GM18951 (cell line): ENCODE results near the gene CHIC2.

Source experiments
- POLR2A ChIP-seq: IDR thresholded peaks from 4 replicates; pipeline ENCODE4 v1.6.1; 2011; ENCODE audit warnings: mild to moderate bottlenecking; ENCODE audit not compliant: insufficient read length, insufficient read depth; ENCODE audit errors: extremely low read depth
- in situ Hi-C: fragments of 300-500 bp; cut with MboI; formaldehyde crosslinking; loops from one replicate; pipeline ENCODE4 v1.12.0; 2022; ENCODE audit warnings: low sequenced_read_pairs, mixed read lengths, inconsistent platforms; ENCODE audit not compliant: unreplicated experiment

CHIC2 gene

DNA sequence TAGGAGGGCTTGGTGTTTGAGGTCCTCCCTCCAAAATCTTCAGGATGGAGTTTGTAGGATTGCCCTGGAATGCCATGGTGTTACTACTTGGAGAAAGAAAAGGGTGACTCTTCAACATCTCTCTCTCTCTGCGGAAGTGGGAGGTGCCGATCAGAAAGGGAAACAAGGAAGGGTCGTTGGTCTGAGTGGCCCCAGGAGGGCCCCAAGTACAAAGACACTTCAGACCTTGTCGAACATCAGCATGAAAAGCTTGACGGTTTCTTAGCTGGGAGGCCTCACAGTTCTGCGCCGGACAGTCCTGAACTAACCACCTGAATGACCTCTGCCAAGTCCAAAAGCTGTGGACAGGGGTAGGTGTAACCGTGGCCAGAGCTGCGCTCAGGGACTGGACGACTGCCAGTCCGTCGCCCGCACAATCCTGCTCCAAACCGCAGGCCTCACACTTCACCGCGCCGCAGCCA is 34.9 kb upstream of the CHIC2 start:
- in situ Hi-C loops: no loop called here
- TF ChIP-seq POLR2A: no peak

- TF ChIP-seq POLR2A: no peak
- in situ Hi-C loops: no loop called here
Measured at GRCh38 chr4:54098375-54098774, 34.0 kb upstream of the CHIC2 start.

DNA sequence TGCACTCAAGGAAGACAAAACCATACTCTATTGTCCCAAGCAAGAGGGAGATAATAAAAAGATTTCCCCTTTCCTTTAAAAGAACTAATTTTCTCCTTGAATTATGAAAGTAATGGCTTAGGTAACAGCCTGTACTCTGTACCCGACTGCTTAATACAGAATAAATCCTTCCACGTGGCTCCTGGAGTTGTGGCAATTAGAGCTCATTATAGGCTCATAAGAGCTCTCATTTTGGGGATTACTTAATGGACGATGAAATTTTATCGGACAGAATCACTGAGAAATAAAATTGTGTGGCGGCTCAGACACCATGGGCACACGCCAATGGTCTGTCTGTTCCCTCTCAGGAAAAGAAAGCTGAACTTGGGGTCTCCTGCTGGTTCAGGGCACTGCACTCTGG is 32.7 kb upstream of the CHIC2 start:
- in situ Hi-C loops: no loop called here

GRCh38 chr4:54096295-54096962 is 32.0 kb upstream of the CHIC2 start:
- no peak for TF ChIP-seq POLR2A
- in situ Hi-C loops: no loop called here

More for the DNA sequence above, 32.7 kb upstream of the CHIC2 start:
- no peak for TF ChIP-seq POLR2A

DNA sequence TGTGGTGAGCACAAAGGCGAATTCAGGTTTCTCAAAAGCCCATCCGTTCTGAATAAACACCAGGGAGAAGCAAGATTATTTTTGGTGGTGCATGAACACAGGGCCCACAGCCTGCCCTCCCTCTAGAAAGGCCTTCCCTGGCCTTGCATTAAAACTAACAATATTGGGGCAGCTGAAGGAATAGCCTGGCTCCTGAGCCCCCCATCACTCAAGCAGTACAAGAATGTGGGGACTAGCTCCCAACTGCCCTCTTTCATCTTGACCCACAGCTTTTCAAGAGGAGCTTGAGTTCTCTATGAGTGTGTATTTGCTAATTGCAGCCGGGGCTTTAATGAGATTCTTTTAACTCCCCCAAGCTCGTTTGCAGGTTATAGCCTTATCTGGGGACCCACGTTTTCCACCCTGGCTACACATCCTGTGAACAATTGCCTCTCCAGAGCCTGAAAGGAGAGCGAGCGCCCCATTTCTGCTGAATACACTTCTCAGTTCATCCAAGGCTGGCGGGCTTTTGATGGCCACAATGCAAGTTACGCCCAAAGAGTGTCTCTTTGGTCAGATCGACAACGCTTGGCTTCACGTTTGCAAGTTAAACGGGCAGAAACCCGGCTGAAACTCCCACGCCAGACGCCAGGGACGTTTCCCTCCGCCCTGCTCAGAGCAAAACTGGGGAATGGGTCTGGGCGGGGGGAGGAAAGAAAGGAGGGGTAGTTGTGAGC is 30.9 kb upstream of the CHIC2 start:
- in situ Hi-C loops: no loop called here
- TF ChIP-seq POLR2A: no peak

- no peak for TF ChIP-seq POLR2A
- in situ Hi-C loops: no loop called here
Measured at GRCh38 chr4:54094451-54094850, 30.0 kb upstream of the CHIC2 start.

DNA sequence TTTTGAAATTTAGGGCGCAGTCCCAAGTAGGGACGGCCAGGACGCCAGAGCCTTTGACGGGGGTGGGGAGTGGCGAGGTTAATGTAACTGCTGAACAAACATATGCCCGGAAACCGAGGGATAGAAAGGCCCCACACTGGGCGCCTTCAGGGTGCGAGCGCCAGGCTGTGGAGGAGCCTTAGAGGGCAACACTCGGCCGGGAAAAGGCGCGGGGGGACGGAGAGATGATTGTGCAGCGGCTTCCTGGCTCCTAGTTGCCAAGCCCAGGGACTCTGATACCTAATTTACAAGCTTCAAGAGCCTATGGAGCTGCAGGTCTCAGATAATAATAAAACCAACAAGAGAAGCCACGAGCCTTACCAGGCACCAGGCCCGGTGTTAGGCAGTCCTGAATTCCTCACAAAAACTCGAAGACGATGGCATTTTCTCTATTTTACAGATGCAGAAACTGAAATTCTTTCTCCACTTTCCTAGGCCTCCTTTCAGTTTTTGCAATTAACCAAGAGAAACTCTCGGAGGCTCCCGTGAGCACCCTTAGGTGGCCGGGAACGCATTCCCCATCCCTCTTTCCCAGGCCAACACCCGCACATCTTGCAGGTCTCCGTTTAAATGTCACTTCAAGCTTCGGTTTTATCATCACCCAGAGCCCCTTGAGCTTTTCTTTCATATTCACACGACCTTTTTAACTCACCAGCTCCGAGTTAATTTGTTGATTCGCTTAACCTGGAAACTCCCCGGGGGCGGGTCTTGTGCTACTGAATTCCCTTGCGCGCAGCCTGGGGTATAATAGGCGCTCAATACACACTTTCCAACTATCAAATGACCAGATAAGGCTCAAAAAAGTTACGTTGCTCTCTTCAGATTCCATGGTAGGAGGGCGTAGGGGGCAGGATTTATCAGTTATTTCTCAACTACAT is 29.2 kb upstream of the CHIC2 start:
- in situ Hi-C loops: no loop called here
- TF ChIP-seq POLR2A: no peak

DNA sequence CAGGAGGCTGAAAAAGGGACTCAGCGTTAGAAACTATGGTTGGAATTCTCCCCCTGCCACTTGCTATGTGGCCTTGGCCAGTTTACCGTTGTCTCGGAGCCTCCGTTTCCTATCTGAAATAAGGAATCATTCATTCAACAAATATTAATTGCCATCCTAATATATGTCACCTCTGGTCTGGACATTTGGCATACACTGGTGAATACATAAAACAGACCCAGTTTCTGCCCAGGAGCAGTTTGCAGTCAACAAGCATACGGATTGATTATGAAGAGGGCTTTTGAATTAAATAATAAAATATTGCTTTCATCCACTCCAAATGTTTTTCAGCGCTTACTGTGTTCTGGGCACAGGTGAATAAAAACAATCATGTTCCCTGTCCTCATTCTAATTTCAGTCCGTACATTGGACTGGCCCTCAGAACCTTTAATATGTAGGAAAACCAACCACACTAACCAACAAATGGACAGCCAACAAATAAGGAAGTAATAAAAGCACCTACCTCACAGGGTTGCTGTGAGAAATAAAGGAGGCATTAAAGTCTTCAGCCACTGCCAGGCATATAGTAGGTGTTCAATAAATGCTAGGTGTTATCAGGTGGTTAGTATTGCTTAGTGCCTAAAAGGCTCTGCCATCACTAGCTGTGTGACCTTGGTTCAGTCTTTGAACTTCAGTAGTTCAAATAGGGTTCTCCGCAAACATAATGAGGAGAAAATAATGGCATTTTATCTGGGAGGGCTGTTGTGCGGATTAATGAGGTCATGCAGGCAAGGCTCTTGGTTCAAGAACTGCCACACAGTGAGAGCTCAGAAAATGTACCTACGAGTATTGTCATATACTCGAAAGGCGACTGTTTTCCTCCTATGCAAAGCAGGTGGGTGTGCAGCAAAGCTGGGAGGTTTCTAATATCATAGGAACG is 28.3 kb upstream of the CHIC2 start:
- no peak for TF ChIP-seq POLR2A
- in situ Hi-C loops: no loop called here

GRCh38 chr4:54091637-54092404 is 27.4 kb upstream of the CHIC2 start:
- TF ChIP-seq POLR2A: peak; percentile 38
- in situ Hi-C loops: no loop called here

- TF ChIP-seq POLR2A: no peak
- in situ Hi-C loops: no loop called here
Measured at GRCh38 chr4:54090804-54091623, 26.6 kb upstream of the CHIC2 start.

GRCh38 chr4:54090404-54090803 is 26.0 kb upstream of the CHIC2 start:
- in situ Hi-C loops: no loop called here
- no peak for TF ChIP-seq POLR2A
